H9 (cell line): ENCODE data around the gene FBXL16. TPM values are rescaled to one million over a fixed set of nuclear protein-coding genes. Genes with fewer than 3 reads are reported as not detected.

Source experiments
- DNase-seq: peaks from one replicate; pipeline ENCODE4 v3.0.0-alpha.2; 2017
- H2AFZ ChIP-seq: one replicate; pipeline ENCODE4 v1.6.1; 2013; ENCODE audit warnings: mild to moderate bottlenecking, low read length, control low read depth, moderate library complexity
- H2AK5ac ChIP-seq: 2 replicates; pipeline ENCODE4 v1.6.1; 2013; ENCODE audit warnings: low read length, control low read depth, mixed read lengths; ENCODE audit not compliant: insufficient read length
- H2BK120ac ChIP-seq: one replicate; pipeline ENCODE4 v1.6.1; 2013; ENCODE audit warnings: low read depth, mild to moderate bottlenecking, low read length, control low read depth, inconsistent platforms; ENCODE audit not compliant: poor library complexity, severe bottlenecking
- H2BK12ac ChIP-seq: 2 replicates; pipeline ENCODE4 v1.6.1; 2013; ENCODE audit warnings: low read length, control low read depth, mixed read lengths, low read depth; ENCODE audit not compliant: insufficient read length
- H2BK15ac ChIP-seq: 2 replicates; pipeline ENCODE4 v1.6.1; 2013; ENCODE audit warnings: low read depth, low read length, control low read depth
- H2BK20ac ChIP-seq: one replicate; pipeline ENCODE4 v1.6.1; 2013; ENCODE audit warnings: low read depth, mild to moderate bottlenecking, low read length, control low read depth, inconsistent platforms; ENCODE audit not compliant: poor library complexity, severe bottlenecking
- H2BK5ac ChIP-seq: 2 replicates; pipeline ENCODE4 v1.6.1; 2013; ENCODE audit warnings: low read length, control low read depth, mixed read lengths; ENCODE audit not compliant: insufficient read length
- H3K14ac ChIP-seq: 2 replicates; pipeline ENCODE4 v1.6.1; 2013; ENCODE audit warnings: low read length, control low read depth; ENCODE audit not compliant: insufficient read depth
- H3K18ac ChIP-seq: 2 replicates; pipeline ENCODE4 v1.6.1; 2013; ENCODE audit warnings: low read depth, mild to moderate bottlenecking, mixed read lengths, low read length, control low read depth; ENCODE audit not compliant: insufficient read length
- H3K23ac ChIP-seq: 2 replicates; pipeline ENCODE4 v1.6.1; 2013; ENCODE audit warnings: low read length, control low read depth, mixed read lengths, low read depth; ENCODE audit not compliant: insufficient read length
- H3K23me2 ChIP-seq: 2 replicates; pipeline ENCODE4 v1.6.1; 2013; ENCODE audit warnings: low read depth, mild to moderate bottlenecking, mixed read lengths, low read length, control low read depth; ENCODE audit not compliant: insufficient read length, poor library complexity, severe bottlenecking
- H3K27ac ChIP-seq: 2 replicates; pipeline ENCODE4 v1.5.1; 2013; ENCODE audit warnings: low read length, control low read depth, mixed read lengths, low read depth; ENCODE audit not compliant: insufficient read length
- H3K27me3 ChIP-seq: 2 replicates; pipeline ENCODE4 v1.6.1; 2013; ENCODE audit warnings: low read length, control low read depth, inconsistent platforms; ENCODE audit not compliant: insufficient read depth
- H3K4ac ChIP-seq: 2 replicates; pipeline ENCODE4 v1.6.1; 2013; ENCODE audit warnings: low read depth, mild to moderate bottlenecking, control low read depth, inconsistent platforms, low read length, moderate library complexity
- H3K4me1 ChIP-seq: 2 replicates; pipeline ENCODE4 v1.6.1; 2013; ENCODE audit warnings: low read length, control low read depth, inconsistent platforms; ENCODE audit not compliant: insufficient read depth
- H3K4me2 ChIP-seq: 2 replicates; pipeline ENCODE4 v1.6.1; 2013; ENCODE audit warnings: low read length, control low read depth, mixed read lengths; ENCODE audit not compliant: insufficient read length, insufficient read depth
- H3K56ac ChIP-seq: 2 replicates; pipeline ENCODE4 v1.6.1; 2013; ENCODE audit warnings: low read depth, mild to moderate bottlenecking, mixed read lengths, low read length, control low read depth; ENCODE audit not compliant: insufficient read length
- H3K79me1 ChIP-seq: 2 replicates; pipeline ENCODE4 v1.6.1; 2013; ENCODE audit warnings: low read depth, mild to moderate bottlenecking, moderate library complexity, low read length, control low read depth, inconsistent platforms; ENCODE audit not compliant: insufficient read depth, poor library complexity, severe bottlenecking
- H3K79me2 ChIP-seq: 2 replicates; pipeline ENCODE4 v1.6.1; 2013; ENCODE audit warnings: low read length, control low read depth, inconsistent platforms; ENCODE audit not compliant: insufficient read depth
- H3K9ac ChIP-seq: 2 replicates; pipeline ENCODE4 v1.6.1; 2013; ENCODE audit warnings: low read length, control low read depth, mixed read lengths; ENCODE audit not compliant: insufficient read length; ENCODE audit errors: extremely low read depth
- H3K9me3 ChIP-seq: one replicate; pipeline ENCODE4 v1.6.1; 2013; ENCODE audit warnings: low read depth, low read length, inconsistent platforms; ENCODE audit not compliant: control insufficient read depth
- H3T11ph ChIP-seq: one replicate; pipeline ENCODE4 v1.6.1; 2013; ENCODE audit warnings: mild to moderate bottlenecking, low read length, control low read depth, inconsistent platforms
- H4K20me1 ChIP-seq: one replicate; pipeline ENCODE4 v1.6.1; 2013; ENCODE audit not compliant: control insufficient read depth, insufficient read length, insufficient read depth
- H4K5ac ChIP-seq: 2 replicates; pipeline ENCODE4 v1.6.1; 2013; ENCODE audit warnings: low read depth, mild to moderate bottlenecking, mixed read lengths, low read length, control low read depth; ENCODE audit not compliant: insufficient read length
- H4K8ac ChIP-seq: replicated peaks from 2 replicates; pipeline ENCODE4 v1.6.1; 2013; ENCODE audit warnings: low read length, control low read depth, mixed read lengths, low read depth; ENCODE audit not compliant: insufficient read length
- H4K91ac ChIP-seq: 2 replicates; pipeline ENCODE4 v1.6.1; 2013; ENCODE audit warnings: low read depth, mild to moderate bottlenecking, moderate library complexity, mixed read lengths, low read length, control low read depth; ENCODE audit not compliant: insufficient read length
- H3K27ac Mint-ChIP-seq, 3 experiments: 2 replicates in 2 of 3; 3 replicates in 1 of 3; pipeline ENCODE4 v1.8.0; 2020 to 2021; ENCODE audit warnings: mixed read lengths in 3 of 3, mild to moderate bottlenecking in 1 of 3, moderate library complexity in 1 of 3
- H3K27me3 Mint-ChIP-seq: 2 replicates; pipeline ENCODE4 v1.8.0; 2021; ENCODE audit warnings: low read depth, mild to moderate bottlenecking, moderate library complexity, mixed read lengths
- H3K36me3 Mint-ChIP-seq, 3 experiments: 2 replicates in 2 of 3; 3 replicates in 1 of 3; pipeline ENCODE4 v1.8.0; 2020 to 2021; ENCODE audit warnings: low read depth in 3 of 3, mixed read lengths in 3 of 3; ENCODE audit not compliant: insufficient read depth in 1 of 3
- H3K4me1 Mint-ChIP-seq, 2 experiments: 2 replicates each; pipeline ENCODE4 v1.8.0; 2020; ENCODE audit warnings: mixed read lengths in 2 of 2
- H3K4me3 Mint-ChIP-seq, 2 experiments: 2 replicates in 1 of 2; 3 replicates in 1 of 2; pipeline ENCODE4 v1.8.0; 2020 to 2021; ENCODE audit warnings: mild to moderate bottlenecking in 2 of 2, mixed read lengths in 2 of 2, moderate library complexity in 1 of 2
- H3K9me3 Mint-ChIP-seq, 2 experiments: 2 replicates in 1 of 2; 3 replicates in 1 of 2; pipeline ENCODE4 v1.8.0; 2020; ENCODE audit warnings: mild to moderate bottlenecking in 2 of 2, mixed read lengths in 2 of 2, moderate library complexity in 1 of 2
- WGBS: extraction: QIAGEN DNeasy Blood & Tissue Kit; methylation state at CpG from one replicate; pipeline ENCODE4 v1.1.7; 2013; ENCODE audit warnings: missing lambda C conversion rate, low lambda C conversion rate, mixed read lengths; ENCODE audit not compliant: insufficient read length; ENCODE audit errors: extremely low coverage; 5-methylcytosine and 5-hydroxymethylcytosine counted together
- total RNA-seq: library from RNA; stranded (reverse); gene quantifications from 2 replicates; pipeline ENCODE4 v1.2.1, GENCODE V29; 2021
- TF ChIP-seq, protein P1 (sequence below): fragments of 200-600 bp; sonication (generic); conservative IDR thresholded peaks from 3 replicates; pipeline ENCODE4 v1.8.0; 2021; ENCODE audit warnings: antibody characterized with exemption, mild to moderate bottlenecking

Gene FBXL16
- total RNA-seq, 1 experiment from 2014 or later: 9.6 TPM

DNA sequence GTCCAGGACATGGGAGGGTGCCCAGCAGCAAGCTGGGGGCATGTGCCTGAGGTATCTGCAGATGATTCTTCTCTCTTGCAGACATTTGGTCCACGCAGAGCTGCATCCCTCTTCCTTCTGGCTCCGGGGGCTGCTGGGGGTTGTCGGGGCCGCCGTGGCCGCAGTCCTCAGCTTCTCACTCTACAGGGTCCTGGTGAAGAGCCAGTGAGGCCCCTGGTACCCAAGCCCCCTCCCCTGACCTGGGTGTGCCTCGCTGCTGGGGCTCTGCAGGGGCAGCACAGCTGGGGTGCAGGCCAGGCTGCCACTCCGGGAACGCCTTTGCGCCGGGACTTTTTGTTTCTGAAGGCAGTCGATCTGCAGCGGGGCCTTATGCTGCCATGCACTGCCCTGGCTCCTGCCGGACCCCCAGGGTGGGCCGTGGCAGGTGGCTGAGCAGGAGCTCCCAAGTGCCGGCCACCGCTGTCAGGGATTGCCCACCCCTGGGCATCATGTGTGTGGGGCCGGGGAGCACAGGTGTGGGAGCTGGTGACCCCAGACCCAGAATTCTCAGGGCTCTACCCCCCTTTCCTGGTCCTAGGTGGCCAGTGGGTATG lies 32.1 kb downstream of the FBXL16 start:
- Mint-ChIP-seq H3K4me1 (peaks cover 11 to 15% of the 10 kb centered on the region in 2 experiments), H3K27me3 (peaks cover 3% of the 10 kb centered on the region; the same call in 1 of the 2 replicates), H3K9me3 (no peaks in the 10 kb centered on the region), H3K36me3 (peaks cover 11 to 27% (median 27%) of the 10 kb centered on the region in 3 experiments; a peak in 6 of 7 replicates), H3K27ac (no peak overlapping the region), H3K4me3 (no peak overlapping the region)
- no peak overlapping the region for H4K8ac ChIP-seq
- no peaks in the 10 kb centered on the region for H3K9me3 ChIP-seq
- WGBS: no CpG with 5 or more reads among the region's 18 CpGs
- H3K14ac ChIP-seq: no peak overlapping the region
- no peak overlapping the region for H3K9ac ChIP-seq
- H3K79me2 ChIP-seq: no peaks in the 10 kb centered on the region; the same call in 1 of the 2 replicates
- H2AFZ ChIP-seq: no peak overlapping the region
- H3K4me2 ChIP-seq: no peak overlapping the region
- no peak overlapping the region for H3K27ac ChIP-seq
- H4K20me1 ChIP-seq: no peaks in the 10 kb centered on the region
- no peak overlapping the region for H2BK12ac ChIP-seq
- peaks cover 6% of the 10 kb centered on the region for H3K23me2 ChIP-seq
- H2AK5ac ChIP-seq: no peak overlapping the region
- no peak overlapping the region for H3T11ph ChIP-seq
- no peak overlapping the region for H2BK20ac ChIP-seq
- no peaks in the 10 kb centered on the region for H3K27me3 ChIP-seq
- no peak overlapping the region for H2BK5ac ChIP-seq
- no peak overlapping the region for H2BK120ac ChIP-seq
- H4K91ac ChIP-seq: no peak overlapping the region
- H3K4ac ChIP-seq: no peak overlapping the region
- no peaks in the 10 kb centered on the region for H3K79me1 ChIP-seq
- H3K56ac ChIP-seq: no peak overlapping the region
- DNase-seq: no peak
- H2BK15ac ChIP-seq: no peak overlapping the region
- no peaks in the 10 kb centered on the region for H3K4me1 ChIP-seq
- TF ChIP-seq, protein P1, sequence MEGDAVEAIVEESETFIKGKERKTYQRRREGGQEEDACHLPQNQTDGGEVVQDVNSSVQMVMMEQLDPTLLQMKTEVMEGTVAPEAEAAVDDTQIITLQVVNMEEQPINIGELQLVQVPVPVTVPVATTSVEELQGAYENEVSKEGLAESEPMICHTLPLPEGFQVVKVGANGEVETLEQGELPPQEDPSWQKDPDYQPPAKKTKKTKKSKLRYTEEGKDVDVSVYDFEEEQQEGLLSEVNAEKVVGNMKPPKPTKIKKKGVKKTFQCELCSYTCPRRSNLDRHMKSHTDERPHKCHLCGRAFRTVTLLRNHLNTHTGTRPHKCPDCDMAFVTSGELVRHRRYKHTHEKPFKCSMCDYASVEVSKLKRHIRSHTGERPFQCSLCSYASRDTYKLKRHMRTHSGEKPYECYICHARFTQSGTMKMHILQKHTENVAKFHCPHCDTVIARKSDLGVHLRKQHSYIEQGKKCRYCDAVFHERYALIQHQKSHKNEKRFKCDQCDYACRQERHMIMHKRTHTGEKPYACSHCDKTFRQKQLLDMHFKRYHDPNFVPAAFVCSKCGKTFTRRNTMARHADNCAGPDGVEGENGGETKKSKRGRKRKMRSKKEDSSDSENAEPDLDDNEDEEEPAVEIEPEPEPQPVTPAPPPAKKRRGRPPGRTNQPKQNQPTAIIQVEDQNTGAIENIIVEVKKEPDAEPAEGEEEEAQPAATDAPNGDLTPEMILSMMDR: no peak
- no peak overlapping the region for H3K23ac ChIP-seq
- no peak overlapping the region for H4K5ac ChIP-seq
- H3K18ac ChIP-seq: no peak overlapping the region
